ENCODE results near the gene OR52K1. TPM values are rescaled to one million over a fixed set of nuclear protein-coding genes. Genes with fewer than 3 reads are reported as not detected.

The OR52K1 gene
- polyA plus RNA-seq, 1 of the 3 experiments (the other 2 are of a cell fraction) = not detected

GRCh38 chr11:4480577-4481239, 1.7 kb upstream of the OR52K1 start:
- Histone ChIP-seq H3K4me3 (ENCODE audit: low read depth in 2 of 2, low read length in 1 of 2) (no peak overlapping the region), H3K27me3 (ENCODE audit: insufficient read depth) (peaks cover 7% of the 10 kb centered on the region; the same call in 1 of the 2 replicates), H3K9me2 (no peaks in the 10 kb centered on the region), H3K4me1 (ENCODE audit: control insufficient read depth in 1 of 2, insufficient read depth in 2 of 2, low read depth in 1 of 2, low read length in 1 of 2) (no peaks in the 10 kb centered on the region), H2AFZ (ENCODE audit: low read depth) (no peak overlapping the region), H3F3A (replicated peaks; ENCODE audit: insufficient read depth) (peaks cover 4% of the 10 kb centered on the region), H3K27ac (ENCODE audit: low read depth in 2 of 2, low read length in 1 of 2) (no peak overlapping the region), H3K79me2 (ENCODE audit: insufficient read depth) (no peaks in the 10 kb centered on the region), H3K9ac (no peak overlapping the region), H3K4me2 (no peak overlapping the region), H3K36me3 (replicated peaks in 1 of 2; ENCODE audit: control insufficient read depth in 1 of 2, insufficient read depth in 2 of 2, low read length in 1 of 2) (no peaks in the 10 kb centered on the region), H4K20me1 (ENCODE audit: insufficient read depth) (no peaks in the 10 kb centered on the region), H3K9me3 (no peaks in the 10 kb centered on the region)
- no peak for TF ChIP-seq FOSL2 (IDR thresholded peaks at IDR 0.05; ENCODE audit: borderline replicate concordance, low read depth)
- no peak for TF ChIP-seq SIN3A (IDR thresholded peaks at IDR 0.05; ENCODE audit: borderline replicate concordance, low read depth, low read length)
- no peak for TF ChIP-seq EP300 (IDR thresholded peaks at IDR 0.05; ENCODE audit: borderline replicate concordance in 1 of 2, low read depth in 1 of 2, low read length in 1 of 2)
- no peak for TF ChIP-seq CHD2 (IDR thresholded peaks at IDR 0.05; ENCODE audit: low read length, partially characterized antibody)
- no peak for TF ChIP-seq YY1 (IDR thresholded peaks at IDR 0.05; ENCODE audit: low read depth)
- no peak for TF ChIP-seq RFX5 (IDR thresholded peaks at IDR 0.05; ENCODE audit: low read length)
- TF ChIP-seq RXRA (IDR thresholded peaks at IDR 0.05; ENCODE audit: borderline replicate concordance, low read depth) = no peak
- CTCF ChIA-PET = no interaction called here
- POLR2A ChIA-PET = no interaction called here
- 15% methylated on average over 4 of the region's 4 CpGs for WGBS (ENCODE audit: low lambda C conversion rate)
- no peak for DNase-seq

GRCh38 chr11:4481240-4481582, 1.2 kb upstream of the OR52K1 start:
- H2AFZ ChIP-seq (ENCODE audit: low read depth) = no peak overlapping the region
- H3K79me2 ChIP-seq (ENCODE audit: insufficient read depth) = no peaks in the 10 kb centered on the region
- H3K36me3 ChIP-seq (replicated peaks in 1 of 2; ENCODE audit: control insufficient read depth in 1 of 2, insufficient read depth in 2 of 2, low read length in 1 of 2) = no peaks in the 10 kb centered on the region
- H3K4me1 ChIP-seq (ENCODE audit: control insufficient read depth in 1 of 2, insufficient read depth in 2 of 2, low read depth in 1 of 2, low read length in 1 of 2) = no peaks in the 10 kb centered on the region
- peaks cover 4% of the 10 kb centered on the region for H3F3A ChIP-seq (replicated peaks; ENCODE audit: insufficient read depth)
- no peak for DNase-seq
- ChIA-PET POLR2A (no interaction called here), CTCF (no interaction called here)
- TF ChIP-seq FOSL2 (IDR thresholded peaks at IDR 0.05; ENCODE audit: borderline replicate concordance, low read depth) (no peak), FOXM1 (IDR thresholded peaks at IDR 0.05; ENCODE audit: low read depth) (no peak), SIN3A (IDR thresholded peaks at IDR 0.05; ENCODE audit: borderline replicate concordance, low read depth, low read length) (no peak), GABPA (IDR thresholded peaks at IDR 0.05; ENCODE audit: low read depth) (no peak), CTCF (IDR thresholded peaks at IDR 0.05) (no peak), SMC3 (IDR thresholded peaks at IDR 0.05; ENCODE audit: low read depth, low read length) (no peak), ELF1 (IDR thresholded peaks at IDR 0.05) (no peak), CHD2 (IDR thresholded peaks at IDR 0.05; ENCODE audit: low read length, partially characterized antibody) (no peak), TAF1 (IDR thresholded peaks at IDR 0.05; ENCODE audit: borderline replicate concordance, low read depth, low read length) (no peak), EP300 (IDR thresholded peaks at IDR 0.05; ENCODE audit: borderline replicate concordance in 1 of 2, low read depth in 1 of 2, low read length in 1 of 2) (no peak), RAD21 (IDR thresholded peaks at IDR 0.05; ENCODE audit: low read length) (no peak), MXI1 (IDR thresholded peaks at IDR 0.05; ENCODE audit: low read depth, low read length) (no peak), TEAD4 (IDR thresholded peaks at IDR 0.05; ENCODE audit: borderline replicate concordance, insufficient read depth) (no peak), NFIC (IDR thresholded peaks at IDR 0.05; ENCODE audit: borderline replicate concordance) (no peak), POLR2AphosphoS5 (IDR thresholded peaks at IDR 0.05; ENCODE audit: low read depth, low read length) (no peak), USF1 (IDR thresholded peaks at IDR 0.05; ENCODE audit: borderline replicate concordance, low read depth) (no peak), NRF1 (IDR thresholded peaks at IDR 0.05; ENCODE audit: low read depth, low read length) (no peak)
- H3K9ac ChIP-seq = no peak overlapping the region
- H3K27me3 ChIP-seq (ENCODE audit: insufficient read depth) = peaks cover 10% of the 10 kb centered on the region; the same call in 1 of the 2 replicates
- no peak overlapping the region for H3K27ac ChIP-seq (ENCODE audit: low read depth in 2 of 2, low read length in 1 of 2)
- no peak overlapping the region for H3K4me3 ChIP-seq (ENCODE audit: low read depth in 2 of 2, low read length in 1 of 2)
- no peaks in the 10 kb centered on the region for H4K20me1 ChIP-seq (ENCODE audit: insufficient read depth)
- no peaks in the 10 kb centered on the region for H3K9me3 ChIP-seq
- H3K9me2 ChIP-seq = no peaks in the 10 kb centered on the region
- H3K4me2 ChIP-seq = no peak overlapping the region
